ENCODE results near the gene ISG15. TPM values are rescaled to one million over a fixed set of nuclear protein-coding genes. Genes with fewer than 3 reads are reported as not detected.

Gene ISG15
- total RNA-seq, 1 experiment from 2014 or later: 140 TPM

- Histone ChIP-seq H3K9me2 (ENCODE audit: insufficient read depth) (no peaks in the 10 kb centered on the region), H3K79me2 (ENCODE audit: insufficient read depth, low read length) (peaks cover 19% of the 10 kb centered on the region; the same call in 1 of the 2 replicates), H3K9me3 (ENCODE audit: control insufficient read depth in 1 of 2, insufficient read depth in 1 of 2, low read depth in 1 of 2, low read length in 2 of 2) (no peaks in the 10 kb centered on the region; a peak in 1 of 4 replicates), H3K9ac (ENCODE audit: low read length) (peak within 1 kb of the TSS; percentile 94), H3K36me3 (ENCODE audit: control insufficient read depth in 1 of 2, insufficient read depth in 2 of 2, low read length in 2 of 2) (peaks cover 11 to 19% of the 10 kb centered on the region in 2 experiments; a peak in 3 of 4 replicates), H3K4me1 (ENCODE audit: control insufficient read depth in 1 of 2, insufficient read depth in 2 of 2, low read length in 2 of 2) (peaks cover 21 to 40% of the 10 kb centered on the region in 2 experiments), H3K27me3 (ENCODE audit: insufficient read depth, low read length) (no peaks in the 10 kb centered on the region), H3K27ac (ENCODE audit: low read depth, low read length) (peak within 1 kb of the TSS; percentile 100), H4K20me1 (ENCODE audit: insufficient read depth) (no peaks in the 10 kb centered on the region), H3K4me3 (replicated peaks in 1 of 2; ENCODE audit: low read depth in 1 of 2, low read length in 2 of 2) (peak within 1 kb of the TSS; percentile 74), H3K4me2 (ENCODE audit: low read length) (peak within 1 kb of the TSS; percentile 93), H2AFZ (ENCODE audit: low read depth, low read length, poor library complexity, severe bottlenecking) (no peak within 1 kb of the TSS)
- CTCF ChIA-PET: interaction anchor here (1.1 to 1.5 kb wide), 3 partner anchors 10 to 62 kb away, joined by 3 to 5 read pairs (median 3); no protein-coding TSS in a partner anchor
- intact Hi-C loops (cut with micrococcal nuclease): no loop called here
- ATAC-seq (peak; percentile 87), DNase-seq (ENCODE audit: low read depth, low spot score) (no peak)
- BruUV-seq (replicated peaks): TSS peak; percentile 87
- TF ChIP-seq, protein P1, sequence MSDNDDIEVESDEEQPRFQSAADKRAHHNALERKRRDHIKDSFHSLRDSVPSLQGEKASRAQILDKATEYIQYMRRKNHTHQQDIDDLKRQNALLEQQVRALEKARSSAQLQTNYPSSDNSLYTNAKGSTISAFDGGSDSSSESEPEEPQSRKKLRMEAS (IDR thresholded peaks at IDR 0.05): no peak
- TF ChIP-seq ZFX (IDR thresholded peaks at IDR 0.05) (peak; percentile 80), TCF7L2 (IDR thresholded peaks at IDR 0.05; ENCODE audit: borderline replicate concordance, extremely low read depth, insufficient read depth, insufficient read length) (no peak), ZBTB33 (IDR thresholded peaks at IDR 0.05; ENCODE audit: extremely low read depth, insufficient replicate concordance, low read length) (no peak), SRF (IDR thresholded peaks at IDR 0.05; ENCODE audit: low read depth) (no peak), FOSL1 (IDR thresholded peaks at IDR 0.05; ENCODE audit: low read depth) (no peak), POLR2A (IDR thresholded peaks at IDR 0.05; ENCODE audit: borderline replicate concordance, extremely low read depth, insufficient read depth, insufficient read length) (no peak), EGR1 (IDR thresholded peaks at IDR 0.05; ENCODE audit: low read depth) (no peak), POLR2AphosphoS5 (IDR thresholded peaks at IDR 0.05; ENCODE audit: low read depth, low read length) (peak; percentile 66)
- RAD21 ChIA-PET (ENCODE audit: low non-redundant PET in 1 of 2, low total read pairs in 2 of 2, uncharacterized antibody in 2 of 2, unreplicated experiment in 2 of 2): no interaction called here
- POLR2A ChIA-PET: interaction anchor here (0.8 to 2.1 kb wide), 4 partner anchors 10 to 52 kb away, joined by 3 to 11 read pairs (median 4); no protein-coding TSS in a partner anchor
These were observed 47.1 kb upstream of the ISG15 start, which contains the start of gene PLEKHN1 for GRCh38 chr1:966135-966703. PLEKHN1 (plus strand) TSS chr1:966482; CDS start chr1:966532, 50 bp downstream.
